ENCODE data around the gene SP8.

SP8 gene

GRCh38 chr7:20816372-20816959 is 29.8 kb upstream of the SP8 start:
- ATAC-seq = no peak
- TF ChIP-seq ESRRG (CRISPR knock-in tag; IDR thresholded peaks at IDR 0.05) (no peak), ZNF565 (CRISPR knock-in tag; conservative IDR thresholded peaks at IDR 0.05; ENCODE audit: low read depth) (no peak), ZC3H10 (CRISPR knock-in tag; IDR thresholded peaks at IDR 0.05) (no peak), CSRNP3 (CRISPR knock-in tag; IDR thresholded peaks at IDR 0.05) (no peak)

GRCh38 chr7:20804345-20804744 is 17.7 kb upstream of the SP8 start:
- TF ChIP-seq OSR1 (CRISPR knock-in tag; IDR thresholded peaks at IDR 0.05) = no peak
- TF ChIP-seq ZNF70 (CRISPR knock-in tag; IDR thresholded peaks at IDR 0.05) = no peak
- TF ChIP-seq TOX (CRISPR knock-in tag; IDR thresholded peaks at IDR 0.05; ENCODE audit: borderline replicate concordance) = no peak
- TF ChIP-seq ZFP3 (CRISPR knock-in tag; IDR thresholded peaks at IDR 0.05) = no peak
- TF ChIP-seq ARNTL (CRISPR knock-in tag; IDR thresholded peaks at IDR 0.05; ENCODE audit: borderline replicate concordance, low read depth) = no peak
- TF ChIP-seq ESRRG (CRISPR knock-in tag; IDR thresholded peaks at IDR 0.05) = no peak
- no peak for TF ChIP-seq CSRNP3 (CRISPR knock-in tag; IDR thresholded peaks at IDR 0.05)
- TF ChIP-seq TCF4 (CRISPR knock-in tag; IDR thresholded peaks at IDR 0.05; ENCODE audit: borderline replicate concordance) = no peak
- no peak for TF ChIP-seq GLIS3 (CRISPR knock-in tag; IDR thresholded peaks at IDR 0.05)
- no peak for TF ChIP-seq PPARA (CRISPR knock-in tag; IDR thresholded peaks at IDR 0.05; ENCODE audit: borderline replicate concordance)
- no peak for TF ChIP-seq BACH2 (CRISPR knock-in tag; IDR thresholded peaks at IDR 0.05; ENCODE audit: borderline replicate concordance)
- no peak for TF ChIP-seq ISL1 (CRISPR knock-in tag; IDR thresholded peaks at IDR 0.05)
- no peak for TF ChIP-seq ZNF565 (CRISPR knock-in tag; conservative IDR thresholded peaks at IDR 0.05; ENCODE audit: low read depth)
- TF ChIP-seq ZNF8 (CRISPR knock-in tag; IDR thresholded peaks at IDR 0.05) = no peak
- no peak for TF ChIP-seq CSDC2 (CRISPR knock-in tag; IDR thresholded peaks at IDR 0.05)
- no peak for TF ChIP-seq PATZ1 (CRISPR knock-in tag; IDR thresholded peaks at IDR 0.05; ENCODE audit: borderline replicate concordance)
- no peak for TF ChIP-seq POU6F1 (CRISPR knock-in tag; IDR thresholded peaks at IDR 0.05; ENCODE audit: borderline replicate concordance, low read depth)
- no peak for ATAC-seq

GRCh38 chr7:20799566-20800366 is 13.1 kb upstream of the SP8 start:
- ATAC-seq = no peak
- TF ChIP-seq ARNTL (CRISPR knock-in tag; IDR thresholded peaks at IDR 0.05; ENCODE audit: borderline replicate concordance, low read depth) (no peak), ZC3H10 (CRISPR knock-in tag; IDR thresholded peaks at IDR 0.05) (no peak)

- no peak for ATAC-seq
- no peak for TF ChIP-seq ZNF565 (CRISPR knock-in tag; conservative IDR thresholded peaks at IDR 0.05; ENCODE audit: low read depth)
- TF ChIP-seq BACH2 (CRISPR knock-in tag; IDR thresholded peaks at IDR 0.05; ENCODE audit: borderline replicate concordance) = no peak
- TF ChIP-seq OSR1 (CRISPR knock-in tag; IDR thresholded peaks at IDR 0.05) = no peak
- no peak for TF ChIP-seq ZFP30 (CRISPR knock-in tag; IDR thresholded peaks at IDR 0.05)
- TF ChIP-seq TSHZ2 (CRISPR knock-in tag; IDR thresholded peaks at IDR 0.05) = no peak
- no peak for TF ChIP-seq SNAI2 (CRISPR knock-in tag; IDR thresholded peaks at IDR 0.05)
- TF ChIP-seq TCF4 (CRISPR knock-in tag; IDR thresholded peaks at IDR 0.05; ENCODE audit: borderline replicate concordance) = no peak
- TF ChIP-seq CREB5 (CRISPR knock-in tag; IDR thresholded peaks at IDR 0.05; ENCODE audit: low read depth) = no peak
- no peak for TF ChIP-seq PPARA (CRISPR knock-in tag; IDR thresholded peaks at IDR 0.05; ENCODE audit: borderline replicate concordance)
- no peak for TF ChIP-seq ARNTL (CRISPR knock-in tag; IDR thresholded peaks at IDR 0.05; ENCODE audit: borderline replicate concordance, low read depth)
Measured at GRCh38 chr7:20798694-20799121, 12.0 kb upstream of the SP8 start.
